Liver (tissue), 9 donors: Measurements from ENCODE around the gene LINGO4. TPM values are rescaled to one million over a fixed set of nuclear protein-coding genes. Genes with fewer than 3 reads are reported as not detected.
A peak's percentile ranks its signal among the peaks of the same experiment; 100 is the strongest.

Source experiments
- DNase-seq: peaks from one replicate; pipeline ENCODE4 v3.0.0-alpha.2; 2017; ENCODE audit warnings: low spot score
- H3K27ac ChIP-seq, 2 donors: one replicate each; pipeline ENCODE4 v1.7.0; 2013; ENCODE audit warnings: inconsistent platforms in 2 of 2, low read length in 2 of 2, control low read depth in 1 of 2, low read depth in 1 of 2, mild to moderate bottlenecking in 1 of 2
- H3K27me3 ChIP-seq, 4 donors: one replicate each; pipeline versions ENCODE4 v1.6.1 to v1.7.0; 2013; ENCODE audit warnings: low read length in 3 of 4, inconsistent platforms in 1 of 4, mild to moderate bottlenecking in 1 of 4, moderate library complexity in 1 of 4; ENCODE audit not compliant: control insufficient read depth in 4 of 4, insufficient read depth in 4 of 4
- H3K36me3 ChIP-seq, 4 donors: one replicate each; pipeline versions ENCODE4 v1.6.1 to v1.7.0; 2013; ENCODE audit warnings: low read length in 3 of 4, mild to moderate bottlenecking in 3 of 4, low read depth in 1 of 4, moderate library complexity in 1 of 4; ENCODE audit not compliant: control insufficient read depth in 4 of 4, insufficient read depth in 3 of 4
- H3K4me1 ChIP-seq, 4 donors: one replicate each; pipeline versions ENCODE4 v1.6.1 to v1.7.0; 2013; ENCODE audit warnings: low read length in 3 of 4, mild to moderate bottlenecking in 3 of 4, moderate library complexity in 1 of 4; ENCODE audit not compliant: control insufficient read depth in 4 of 4, insufficient read depth in 4 of 4
- H3K4me3 ChIP-seq, 3 donors: one replicate each; pipeline versions ENCODE4 v1.6.1 to v1.7.0; 2013; ENCODE audit warnings: low read length in 3 of 3, control low read depth in 1 of 3, low read depth in 1 of 3, mild to moderate bottlenecking in 1 of 3
- H3K9ac ChIP-seq, 2 donors: one replicate each; pipeline ENCODE4 v1.7.0; 2013; ENCODE audit warnings: low read length in 2 of 2, mild to moderate bottlenecking in 2 of 2, moderate library complexity in 2 of 2, control low read depth in 1 of 2, low read depth in 1 of 2
- H3K9me3 ChIP-seq, 4 donors: one replicate each; pipeline versions ENCODE4 v1.6.1 to v1.7.0; 2013; ENCODE audit warnings: low read length in 3 of 4; ENCODE audit not compliant: control insufficient read depth in 4 of 4
- CTCF ChIP-seq: fragments of 150-350 bp; IDR thresholded peaks from 2 replicates; pipeline ENCODE4 v1.5.1; 2017; ENCODE audit warnings: improper control_type of control experiment, low read depth, low read length; ENCODE audit not compliant: missing input control
- EGR1 ChIP-seq, 2 donors: IDR thresholded peaks; 2 replicates each; pipeline ENCODE4 v1.6.1; 2016 to 2018; ENCODE audit warnings: antibody characterized with exemption in 2 of 2, low read depth in 2 of 2
- FOXA1 ChIP-seq: IDR thresholded peaks from 2 replicates; pipeline ENCODE4 v1.6.1; 2016; ENCODE audit warnings: antibody characterized with exemption
- FOXA2 ChIP-seq: IDR thresholded peaks from 2 replicates; pipeline ENCODE4 v1.6.1; 2016; ENCODE audit warnings: antibody characterized with exemption
- GABPA ChIP-seq, 2 donors: IDR thresholded peaks in 1 of 2; conservative IDR thresholded peaks in 1 of 2; 2 replicates each; pipeline ENCODE4 v1.6.1; 2016; ENCODE audit warnings: antibody characterized with exemption in 2 of 2, mild to moderate bottlenecking in 1 of 2, moderate library complexity in 1 of 2
- HNF4A ChIP-seq, 2 donors: conservative IDR thresholded peaks; 2 replicates each; pipeline ENCODE4 v1.6.1; 2016; ENCODE audit warnings: antibody characterized with exemption in 2 of 2, mild to moderate bottlenecking in 2 of 2
- HNF4G ChIP-seq: IDR thresholded peaks from 2 replicates; pipeline ENCODE4 v1.6.1; 2016; ENCODE audit warnings: antibody characterized with exemption
- JUND ChIP-seq, 2 donors: IDR thresholded peaks; 2 replicates each; pipeline ENCODE4 v1.6.1; 2016; ENCODE audit warnings: antibody characterized with exemption in 2 of 2
- NR2F2 ChIP-seq: IDR thresholded peaks from 2 replicates; pipeline ENCODE4 v1.6.1; 2016; ENCODE audit warnings: antibody characterized with exemption
- RAD21 ChIP-seq, 2 donors: IDR thresholded peaks; 2 replicates each; pipeline ENCODE4 v1.6.1; 2016; ENCODE audit warnings: antibody characterized with exemption in 2 of 2, mild to moderate bottlenecking in 2 of 2
- RXRA ChIP-seq, 2 donors: IDR thresholded peaks; 2 replicates each; pipeline ENCODE4 v1.6.1; 2017 to 2018; ENCODE audit warnings: antibody characterized with exemption in 2 of 2, mild to moderate bottlenecking in 1 of 2
- SP1 ChIP-seq: IDR thresholded peaks from 2 replicates; pipeline ENCODE4 v1.6.1; 2018; ENCODE audit warnings: antibody characterized with exemption, mild to moderate bottlenecking
- YY1 ChIP-seq: IDR thresholded peaks from 2 replicates; pipeline ENCODE4 v1.6.1; 2016; ENCODE audit warnings: antibody characterized with exemption, mild to moderate bottlenecking
- ZBTB33 ChIP-seq: IDR thresholded peaks from 2 replicates; pipeline ENCODE4 v1.6.1; 2016; ENCODE audit warnings: antibody characterized with exemption
- WGBS: extraction: QIAGEN DNeasy Blood & Tissue Kit; methylation state at CpG from one replicate; pipeline ENCODE4 v1.1.7; 2013; 5-methylcytosine and 5-hydroxymethylcytosine counted together
- polyA plus RNA-seq, 2 donors: library from polyadenylated mRNA; stranded (reverse) in 1 of 2; unstranded in 1 of 2; fragments of 200-250 nt in 1 of 2; fragments of >200 nt in 1 of 2; fragmentation: Nextera tagmentation in 1 of 2; extraction: Ambion mirVana in 1 of 2; gene quantifications; one replicate each; pipeline versions ENCODE4 v1.2.1 to v1.2.3, GENCODE V29; 2013 to 2015
- total RNA-seq, 2 donors: library from RNA; depleted of rRNA; stranded (reverse); fragments of >200 nt; gene quantifications; one replicate each; pipeline ENCODE4 v1.2.3, GENCODE V29; 2014
- TF ChIP-seq, protein P1 (sequence below): IDR thresholded peaks from 2 replicates; pipeline ENCODE4 v1.6.1; 2016; ENCODE audit warnings: antibody characterized with exemption
- TF ChIP-seq, protein P2 (sequence below): IDR thresholded peaks from 2 replicates; pipeline ENCODE4 v1.6.1; 2016; ENCODE audit warnings: antibody characterized with exemption
- TF ChIP-seq, protein P3 (sequence below): IDR thresholded peaks from 2 replicates; pipeline ENCODE4 v1.6.1; 2016; ENCODE audit warnings: antibody characterized with exemption, mild to moderate bottlenecking
- donor health status: healthy.
- donor health status: healthy.
- donor health status: healthy.
- donor health status: healthy.
- donor health status: healthy.

LINGO4 gene
- total and polyA plus RNA-seq, 4 donors: 0.05 to 0.50 (median 0.09) TPM; not detected in 1

GRCh38 chr1:151831256-151831591 is 26.0 kb upstream of the LINGO4 start:
- Histone ChIP-seq H3K4me1 (peaks cover 27 to 82% (median 74%) of the 10 kb centered on the region in 4 donors), H3K4me3 (peak overlapping the region; percentile 70 to 90 (median 79)), H3K9me3 (no peaks in the 10 kb centered on the region), H3K36me3 (peaks cover 0 to 12% (median 4%) of the 10 kb centered on the region in 4 donors), H3K9ac (peak overlapping the region; percentile 76 to 85), H3K27ac (peak overlapping the region; percentile 94), H3K27me3 (no peaks in the 10 kb centered on the region)
- 31% methylated on average over 4 of the region's 4 CpGs for WGBS
- DNase-seq: no peak
- TF ChIP-seq HNF4G: no peak
- TF ChIP-seq YY1: no peak
- no peak for TF ChIP-seq RAD21 (IDR thresholded peaks at IDR 0.05)
- no peak for TF ChIP-seq CTCF
- TF ChIP-seq EGR1 (IDR thresholded peaks at IDR 0.05; ENCODE audit: low read depth in 2 of 2): no peak
- no peak for TF ChIP-seq RXRA (IDR thresholded peaks at IDR 0.05)
- no peak for TF ChIP-seq JUND (IDR thresholded peaks at IDR 0.05)
- no peak for TF ChIP-seq HNF4A (conservative IDR thresholded peaks at IDR 0.05)
- TF ChIP-seq NR2F2: no peak

- Histone ChIP-seq H3K9me3 (no peaks in the 10 kb centered on the region), H3K9ac (peak overlapping the region in 1 of 2 donors; percentile 40), H3K27ac (peak overlapping the region in 1 of 2 donors; percentile 36), H3K4me1 (peaks cover 23 to 79% (median 69%) of the 10 kb centered on the region in 4 donors), H3K36me3 (peaks cover 0 to 12% (median 4%) of the 10 kb centered on the region in 4 donors), H3K27me3 (no peaks in the 10 kb centered on the region), H3K4me3 (peak overlapping the region; percentile 49 to 77 (median 70))
- TF ChIP-seq, protein P1, sequence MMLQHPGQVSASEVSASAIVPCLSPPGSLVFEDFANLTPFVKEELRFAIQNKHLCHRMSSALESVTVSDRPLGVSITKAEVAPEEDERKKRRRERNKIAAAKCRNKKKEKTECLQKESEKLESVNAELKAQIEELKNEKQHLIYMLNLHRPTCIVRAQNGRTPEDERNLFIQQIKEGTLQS: no peak
- TF ChIP-seq ZBTB33 (no peak), SP1 (no peak), YY1 (no peak), GABPA (IDR thresholded peaks at IDR 0.05 in 1 of 2, conservative IDR thresholded peaks at IDR 0.05 in 1 of 2) (no peak), JUND (IDR thresholded peaks at IDR 0.05) (no peak), HNF4G (no peak), FOXA2 (no peak), RAD21 (IDR thresholded peaks at IDR 0.05) (no peak), FOXA1 (no peak), HNF4A (conservative IDR thresholded peaks at IDR 0.05) (no peak), NR2F2 (no peak), EGR1 (IDR thresholded peaks at IDR 0.05; ENCODE audit: low read depth in 2 of 2) (no peak), RXRA (IDR thresholded peaks at IDR 0.05) (no peak), CTCF (no peak)
- TF ChIP-seq, protein P2, sequence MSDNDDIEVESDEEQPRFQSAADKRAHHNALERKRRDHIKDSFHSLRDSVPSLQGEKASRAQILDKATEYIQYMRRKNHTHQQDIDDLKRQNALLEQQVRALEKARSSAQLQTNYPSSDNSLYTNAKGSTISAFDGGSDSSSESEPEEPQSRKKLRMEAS: no peak
- TF ChIP-seq, protein P3, sequence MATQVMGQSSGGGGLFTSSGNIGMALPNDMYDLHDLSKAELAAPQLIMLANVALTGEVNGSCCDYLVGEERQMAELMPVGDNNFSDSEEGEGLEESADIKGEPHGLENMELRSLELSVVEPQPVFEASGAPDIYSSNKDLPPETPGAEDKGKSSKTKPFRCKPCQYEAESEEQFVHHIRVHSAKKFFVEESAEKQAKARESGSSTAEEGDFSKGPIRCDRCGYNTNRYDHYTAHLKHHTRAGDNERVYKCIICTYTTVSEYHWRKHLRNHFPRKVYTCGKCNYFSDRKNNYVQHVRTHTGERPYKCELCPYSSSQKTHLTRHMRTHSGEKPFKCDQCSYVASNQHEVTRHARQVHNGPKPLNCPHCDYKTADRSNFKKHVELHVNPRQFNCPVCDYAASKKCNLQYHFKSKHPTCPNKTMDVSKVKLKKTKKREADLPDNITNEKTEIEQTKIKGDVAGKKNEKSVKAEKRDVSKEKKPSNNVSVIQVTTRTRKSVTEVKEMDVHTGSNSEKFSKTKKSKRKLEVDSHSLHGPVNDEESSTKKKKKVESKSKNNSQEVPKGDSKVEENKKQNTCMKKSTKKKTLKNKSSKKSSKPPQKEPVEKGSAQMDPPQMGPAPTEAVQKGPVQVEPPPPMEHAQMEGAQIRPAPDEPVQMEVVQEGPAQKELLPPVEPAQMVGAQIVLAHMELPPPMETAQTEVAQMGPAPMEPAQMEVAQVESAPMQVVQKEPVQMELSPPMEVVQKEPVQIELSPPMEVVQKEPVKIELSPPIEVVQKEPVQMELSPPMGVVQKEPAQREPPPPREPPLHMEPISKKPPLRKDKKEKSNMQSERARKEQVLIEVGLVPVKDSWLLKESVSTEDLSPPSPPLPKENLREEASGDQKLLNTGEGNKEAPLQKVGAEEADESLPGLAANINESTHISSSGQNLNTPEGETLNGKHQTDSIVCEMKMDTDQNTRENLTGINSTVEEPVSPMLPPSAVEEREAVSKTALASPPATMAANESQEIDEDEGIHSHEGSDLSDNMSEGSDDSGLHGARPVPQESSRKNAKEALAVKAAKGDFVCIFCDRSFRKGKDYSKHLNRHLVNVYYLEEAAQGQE: no peak
- 30% methylated on average over 6 of the region's 6 CpGs for WGBS
- DNase-seq: no peak
These were observed 24.8 kb upstream of the LINGO4 start for GRCh38 chr1:151830055-151830454.
